NCI-H187 (cell line): ENCODE measurements around the gene APEX2.
"Not testable (repeated sequence)": the region's sequence is repeated elsewhere in the genome, so short reads cannot be mapped to it uniquely, and the experiment has no call there.

Source experiments
- DNase-seq, 2 experiments: peaks; one replicate each; lab custom pipeline; 2025; lab: John Stamatoyannopoulos, UW

The APEX2 gene

DNA sequence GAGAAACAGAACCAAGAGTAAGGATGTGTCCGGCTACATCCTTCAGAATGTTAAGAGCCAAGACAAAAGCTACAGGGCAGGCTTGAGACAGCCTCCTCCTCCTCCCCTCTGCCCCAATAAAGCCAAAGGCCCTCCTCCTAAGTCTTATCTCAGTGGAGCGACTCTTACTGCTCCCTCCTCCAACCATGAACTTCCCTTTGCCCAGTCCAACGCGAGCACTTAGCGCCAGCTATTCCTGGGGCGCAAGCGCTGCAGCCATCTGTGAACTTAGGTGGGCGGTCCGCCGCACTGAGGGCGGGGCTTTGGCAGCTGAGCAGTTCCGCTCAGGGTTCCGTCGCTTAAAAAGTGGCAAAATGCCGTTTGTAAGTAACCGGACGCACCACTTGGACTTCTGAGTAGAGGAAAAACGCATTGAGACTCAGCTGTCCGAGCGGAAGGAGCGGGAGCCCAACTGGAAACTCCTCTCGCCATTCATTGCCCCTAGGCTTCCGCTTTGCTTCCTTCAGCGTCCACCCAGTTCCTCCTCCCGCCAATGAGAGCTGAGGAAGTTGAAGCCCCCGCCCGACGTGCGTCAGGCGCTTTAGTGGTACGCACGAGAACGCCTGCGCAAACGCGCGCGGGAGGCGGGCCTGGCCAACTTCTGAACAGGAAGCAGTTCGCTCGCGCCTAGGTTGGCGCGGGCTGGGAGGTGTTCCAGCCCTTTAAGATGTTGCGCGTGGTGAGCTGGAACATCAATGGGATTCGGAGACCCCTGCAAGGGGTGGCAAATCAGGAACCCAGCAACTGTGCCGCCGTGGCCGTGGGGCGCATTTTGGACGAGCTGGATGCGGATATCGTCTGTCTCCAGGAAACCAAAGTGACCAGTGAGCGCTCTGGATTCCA, at the start of gene APEX2:
TSS of gene APEX2 (plus strand) at position 647 of the 882 bp plus-strand sequence. CDS start at position 707, 60 bp downstream.
- peak; percentile 64 to 72 for DNase-seq

GRCh38 chrX:54950730-54951375, 49.3 kb upstream of the APEX2 start:
- DNase-seq: no peak

GRCh38 chrX:54961750-54962149, 38.4 kb upstream of the APEX2 start:
- DNase-seq: no peak

GRCh38 chrX:54964766-54965497, 35.2 kb upstream of the APEX2 start:
- no peak for DNase-seq

GRCh38 chrX:54977387-54977786, 22.8 kb upstream of the APEX2 start:
- no peak for DNase-seq

DNA sequence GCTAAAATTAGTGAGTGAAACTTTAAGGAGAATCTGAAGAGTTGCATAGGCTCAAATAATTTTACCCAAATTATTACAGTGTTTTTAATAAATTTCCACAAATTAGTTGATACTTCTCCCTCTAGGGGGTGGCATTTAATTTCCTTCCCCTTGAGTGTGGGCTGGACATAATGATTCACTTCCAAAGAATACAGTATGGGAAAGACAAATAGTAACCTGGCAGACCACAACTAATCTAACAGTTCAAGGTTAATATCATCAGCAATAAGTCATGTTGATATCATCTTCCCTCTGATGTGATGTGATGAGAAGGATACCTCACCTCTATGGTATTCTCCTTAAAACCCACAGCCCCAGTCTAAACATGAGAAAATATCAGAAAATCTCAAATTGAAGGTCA, 21.7 kb upstream of the APEX2 start:
- no peak for DNase-seq

- no peak for DNase-seq
These were observed 20.7 kb upstream of the APEX2 start for GRCh38 chrX:54979432-54979831.

GRCh38 chrX:54980334-54980733, 19.8 kb upstream of the APEX2 start:
- DNase-seq: no peak

DNA sequence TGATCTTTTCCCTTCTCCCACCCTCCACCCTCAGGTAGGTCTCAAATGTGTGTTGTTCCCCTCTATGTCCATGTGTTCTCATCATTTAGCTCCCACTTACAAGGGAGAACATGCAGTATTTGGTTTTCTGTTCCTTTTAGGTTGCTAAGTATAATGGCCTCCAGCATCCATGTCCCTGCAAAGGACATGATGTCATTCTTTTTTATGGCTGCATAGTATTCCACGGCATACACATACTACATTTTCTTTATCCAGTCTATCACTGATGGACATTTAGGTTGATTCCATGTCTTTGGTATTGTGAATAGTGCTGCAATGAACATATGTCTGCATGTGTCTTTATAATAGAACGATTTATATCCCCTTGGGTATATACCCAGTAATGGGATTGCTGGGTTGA, 16.9 kb upstream of the APEX2 start:
- not testable (repeated sequence) for DNase-seq

- DNase-seq: no peak
These were observed 8.5 kb upstream of the APEX2 start for GRCh38 chrX:54991706-54992105.

DNA sequence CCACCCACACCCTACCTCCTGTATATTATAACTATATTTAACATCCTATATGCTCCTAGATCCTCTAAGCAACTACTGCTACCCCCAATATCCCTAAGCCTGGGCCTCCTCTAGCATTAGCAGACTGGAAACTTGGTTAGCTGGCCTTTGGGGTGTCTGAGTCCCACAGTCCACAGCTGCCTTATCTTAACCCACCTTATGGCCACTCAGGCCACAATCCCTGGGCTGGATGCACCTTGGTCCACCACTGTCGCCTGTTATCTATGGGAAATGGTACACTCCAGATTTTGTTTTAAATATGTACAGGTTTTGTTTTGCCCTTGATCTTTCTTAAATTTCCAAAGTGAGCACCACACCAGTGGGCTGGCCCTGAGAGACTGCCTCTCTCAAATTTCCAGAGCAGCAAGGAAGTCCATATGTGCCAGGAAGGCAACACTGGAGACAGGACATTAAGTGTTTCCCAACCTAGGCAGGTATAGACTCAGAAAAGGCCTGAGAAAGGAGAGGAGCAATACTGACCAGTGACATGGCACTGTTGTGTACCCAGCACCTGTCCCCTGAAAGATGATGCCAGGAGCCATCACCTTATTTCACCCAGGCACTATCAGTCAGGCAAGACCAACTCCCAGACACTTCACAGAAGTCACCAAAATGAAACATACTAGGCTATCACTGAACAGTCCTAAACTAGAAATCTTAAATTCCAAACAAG, 7.1 kb upstream of the APEX2 start:
- no peak for DNase-seq

GRCh38 chrX:54994099-54994498, 6.1 kb upstream of the APEX2 start, which contains the start of gene PFKFB1:
Gene PFKFB1 (minus strand): TSS chrX:54994188. CDS start chrX:54994007, 181 bp downstream.
- no peak for DNase-seq

DNA sequence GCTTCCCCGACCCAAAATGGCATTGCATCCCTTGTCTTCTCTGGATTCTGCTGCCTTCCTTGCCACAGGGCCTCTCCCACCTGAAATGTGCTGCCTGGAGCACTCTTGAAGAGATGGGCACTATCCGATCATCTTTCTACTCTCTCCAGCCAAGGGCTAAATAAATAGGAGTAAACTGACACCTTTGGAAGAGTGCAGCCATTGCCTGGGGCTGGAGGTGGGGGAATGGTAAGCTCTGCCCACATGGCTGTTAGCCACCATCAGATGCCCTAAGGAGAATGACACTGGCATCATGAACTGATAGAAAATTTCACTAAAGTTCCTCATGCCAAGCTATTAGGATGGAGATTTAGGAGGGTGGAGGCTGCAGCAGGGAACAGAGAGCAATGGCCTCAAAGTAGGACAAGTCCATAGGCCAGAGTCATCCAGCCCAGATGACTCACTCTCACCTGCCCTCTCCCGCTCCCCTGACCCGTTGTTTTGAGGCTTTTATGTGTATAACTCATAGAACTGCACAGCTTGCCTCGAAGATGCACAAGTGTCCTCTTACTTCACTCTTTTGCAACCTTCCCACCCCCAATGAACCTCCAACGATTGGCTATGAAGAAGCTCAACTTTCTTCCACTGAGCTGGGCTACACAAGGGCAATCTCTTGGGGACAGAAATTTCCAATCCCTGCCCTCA, 5.4 kb upstream of the APEX2 start:
- no peak for DNase-seq

DNA sequence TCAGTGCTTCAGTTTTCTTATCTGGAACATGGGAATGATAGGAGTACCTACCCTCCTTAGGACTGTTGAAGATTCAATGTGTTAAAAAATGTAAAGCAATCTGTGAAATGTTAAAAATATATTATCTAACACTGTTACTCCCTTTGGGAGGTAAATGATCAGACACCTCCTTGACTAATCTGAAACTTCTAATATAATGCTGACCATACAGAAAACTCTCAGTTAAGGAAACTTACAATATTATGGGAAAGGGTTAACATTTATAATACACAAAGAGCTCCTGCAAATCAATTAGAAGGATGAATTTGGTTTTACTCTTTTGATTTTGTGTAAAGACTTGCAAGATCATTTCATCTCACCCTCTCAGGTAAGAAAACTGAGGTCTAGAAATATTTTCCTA, 4.5 kb upstream of the APEX2 start:
- DNase-seq: no peak

DNA sequence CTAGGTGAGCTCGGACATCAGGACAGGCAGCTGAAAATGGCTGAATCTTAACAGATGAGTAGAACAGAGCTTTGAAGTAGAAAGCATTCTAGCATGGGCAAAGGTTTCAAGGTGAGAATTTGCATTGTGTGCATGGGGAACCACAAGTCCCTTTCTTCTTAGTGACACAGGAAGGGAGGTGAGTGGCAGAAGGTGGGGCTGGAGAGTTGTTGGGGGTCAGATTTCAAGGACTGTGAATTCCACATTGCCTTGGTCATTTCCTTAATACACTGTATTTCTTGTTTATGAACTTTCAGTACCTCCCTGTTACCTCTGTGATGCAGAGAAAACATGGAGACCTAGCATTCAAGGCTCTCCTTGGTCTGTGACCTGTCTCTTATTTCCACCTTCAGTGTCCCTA, 4.1 kb downstream of the APEX2 start:
- DNase-seq: no peak

GRCh38 chrX:55005256-55005655, 5.1 kb downstream of the APEX2 start:
- no peak for DNase-seq

GRCh38 chrX:55006827-55007621, 6.9 kb downstream of the APEX2 start:
- no peak for DNase-seq

DNA sequence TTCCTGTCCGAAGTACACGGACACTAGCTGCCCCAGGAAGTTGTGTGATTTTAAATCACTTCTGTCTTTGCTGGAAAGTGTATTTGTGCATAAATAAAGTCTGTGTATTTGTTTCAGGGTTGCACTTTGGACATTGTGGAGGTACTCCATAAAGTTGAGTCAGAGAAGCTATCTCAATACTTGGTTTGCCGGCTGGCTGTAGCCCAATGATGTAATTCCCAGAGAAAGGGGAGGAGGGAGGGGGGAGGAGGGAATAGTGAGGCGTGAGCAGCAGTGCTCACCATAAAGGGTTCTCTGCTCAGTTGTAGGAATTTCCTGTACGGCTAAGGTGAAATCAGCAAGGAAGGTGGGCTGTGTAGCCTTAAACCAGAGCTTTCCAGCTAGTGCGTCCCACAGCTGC, 7.5 kb downstream of the APEX2 start:
- DNase-seq: no peak

DNA sequence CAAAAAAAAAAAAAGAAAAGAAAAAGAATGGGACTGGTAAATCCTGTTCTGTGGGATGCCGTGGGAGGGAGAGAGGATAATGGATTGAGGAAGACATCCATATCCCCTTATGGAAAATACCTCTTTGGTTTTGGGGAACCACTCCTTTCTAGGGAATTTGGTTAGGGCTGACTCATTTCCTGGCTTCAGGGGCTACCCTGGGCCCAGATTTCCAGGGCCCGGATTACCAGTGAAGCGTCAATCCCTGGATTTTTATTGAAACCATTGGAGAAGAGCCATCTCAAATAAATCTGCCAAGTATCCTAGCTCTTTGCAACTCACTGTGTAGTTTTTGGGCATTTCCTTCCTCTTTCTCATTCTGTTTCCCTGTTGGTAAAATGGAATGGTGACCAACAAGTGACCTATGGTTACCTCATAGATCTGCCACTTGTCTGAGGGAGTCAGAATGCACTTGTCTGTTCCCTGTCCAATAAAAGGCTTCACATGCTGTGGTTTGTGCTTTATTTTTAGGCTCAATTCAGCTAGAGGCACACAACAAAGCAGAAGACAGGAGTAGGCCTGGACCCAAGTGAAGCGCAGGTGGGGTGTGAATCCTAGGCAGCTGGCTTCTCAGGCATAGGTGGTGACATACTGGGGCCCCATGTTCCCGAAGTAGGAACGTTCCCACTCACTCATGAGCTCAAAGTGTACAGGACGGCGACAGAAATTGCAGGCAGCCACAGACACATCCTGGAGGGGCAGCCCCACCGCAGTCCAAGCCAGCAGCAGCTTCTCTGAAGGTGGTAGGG, 8.6 kb downstream of the APEX2 start:
- DNase-seq: no peak

- DNase-seq: no peak
These were observed 11.1 kb downstream of the APEX2 start for GRCh38 chrX:55011294-55011693.
